Choroid plexus epithelial cell (primary cell): ENCODE results near the gene JPH2.

Experiments used
- DNase-seq: peaks from one replicate; pipeline ENCODE4 v3.0.0-alpha.2; 2010; ENCODE audit warnings: low read depth
- H3K4me3 ChIP-seq: 2 replicates; pipeline ENCODE4 v1.5.1; 2011; ENCODE audit warnings: low read depth, mild to moderate bottlenecking, control low read depth, low read length, moderate library complexity
- CTCF ChIP-seq: conservative IDR thresholded peaks from 2 replicates; pipeline ENCODE4 v1.5.1; 2011; ENCODE audit warnings: low read depth, mild to moderate bottlenecking, control low read depth, inconsistent platforms, low read length, moderate library complexity

The JPH2 gene

DNA sequence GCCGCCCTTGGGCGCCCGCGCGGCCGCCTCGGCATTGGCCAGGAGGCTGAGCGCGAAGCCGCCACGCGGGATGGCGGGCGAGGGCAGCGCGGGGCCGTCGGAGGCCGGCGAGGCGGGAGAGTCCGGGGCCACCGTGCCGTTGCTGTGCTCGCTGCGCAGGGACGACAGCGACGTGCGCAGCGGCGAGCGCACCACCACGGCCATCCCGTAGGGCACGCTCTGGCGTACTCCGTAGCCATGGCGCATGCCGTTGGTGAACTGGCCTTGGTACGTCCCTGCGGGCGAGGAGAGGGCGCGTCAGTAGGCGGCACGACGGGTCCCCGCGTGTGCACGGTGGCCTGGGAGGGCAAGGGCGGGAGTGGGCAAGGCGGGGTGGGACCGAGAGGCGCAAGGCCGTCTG, 26.9 kb downstream of the JPH2 start:
- no peak overlapping the region for H3K4me3 ChIP-seq
- DNase-seq, result no peak
- TF ChIP-seq CTCF, result no peak

GRCh38 chr20:44159711-44160110, 27.3 kb downstream of the JPH2 start:
- no peak for DNase-seq
- H3K4me3 ChIP-seq, result no peak overlapping the region
- TF ChIP-seq CTCF, result no peak

DNA sequence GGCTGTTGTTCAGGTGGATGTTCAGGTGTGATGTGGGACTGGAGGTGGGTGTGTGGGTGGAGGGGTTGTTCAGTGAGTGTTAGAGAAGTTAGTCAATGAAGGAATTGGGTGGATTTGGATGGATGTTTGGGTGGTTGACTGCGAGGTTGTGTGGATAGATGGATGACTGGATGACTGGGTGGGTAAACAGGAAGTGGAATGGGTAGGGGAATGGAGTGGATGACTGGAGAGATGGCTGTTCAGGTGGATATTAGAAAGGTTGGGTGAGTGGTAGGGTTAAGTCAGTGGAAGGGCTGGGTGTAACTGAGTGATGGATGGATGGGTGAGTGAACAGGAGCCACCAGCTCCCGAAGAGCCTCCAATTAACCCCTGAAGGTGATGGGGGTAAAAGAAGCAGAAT, 27.9 kb downstream of the JPH2 start:
- H3K4me3 ChIP-seq, result no peak overlapping the region
- DNase-seq, result no peak
- TF ChIP-seq CTCF, result no peak

GRCh38 chr20:44157061-44157460, 29.9 kb downstream of the JPH2 start:
- no peak for TF ChIP-seq CTCF
- no peak for DNase-seq
- no peak overlapping the region for H3K4me3 ChIP-seq

- TF ChIP-seq CTCF, result no peak
- DNase-seq, result no peak
- no peak overlapping the region for H3K4me3 ChIP-seq
These were observed 32.4 kb downstream of the JPH2 start for GRCh38 chr20:44154521-44155001.

DNA sequence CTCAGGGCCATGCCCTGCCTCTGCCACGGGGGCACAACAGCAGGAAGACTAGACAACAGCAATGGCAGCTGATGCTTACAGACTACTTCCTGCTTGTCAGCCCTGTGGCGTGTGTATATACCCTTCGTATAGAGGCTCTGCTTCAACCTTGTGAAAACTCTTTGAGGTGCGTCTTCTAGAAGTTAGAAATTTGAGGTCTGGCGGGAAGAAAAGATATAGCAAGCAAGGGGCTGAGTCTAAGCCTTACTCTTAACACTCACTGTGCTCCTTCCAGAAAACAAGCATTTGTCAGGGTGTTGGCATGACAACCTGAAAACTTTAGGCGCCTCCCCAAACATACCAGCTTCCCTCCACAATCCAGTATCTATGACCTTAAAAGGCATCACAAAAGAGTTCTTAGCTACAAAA, 33.3 kb downstream of the JPH2 start:
- no peak overlapping the region for H3K4me3 ChIP-seq
- no peak for DNase-seq
- no peak for TF ChIP-seq CTCF

DNA sequence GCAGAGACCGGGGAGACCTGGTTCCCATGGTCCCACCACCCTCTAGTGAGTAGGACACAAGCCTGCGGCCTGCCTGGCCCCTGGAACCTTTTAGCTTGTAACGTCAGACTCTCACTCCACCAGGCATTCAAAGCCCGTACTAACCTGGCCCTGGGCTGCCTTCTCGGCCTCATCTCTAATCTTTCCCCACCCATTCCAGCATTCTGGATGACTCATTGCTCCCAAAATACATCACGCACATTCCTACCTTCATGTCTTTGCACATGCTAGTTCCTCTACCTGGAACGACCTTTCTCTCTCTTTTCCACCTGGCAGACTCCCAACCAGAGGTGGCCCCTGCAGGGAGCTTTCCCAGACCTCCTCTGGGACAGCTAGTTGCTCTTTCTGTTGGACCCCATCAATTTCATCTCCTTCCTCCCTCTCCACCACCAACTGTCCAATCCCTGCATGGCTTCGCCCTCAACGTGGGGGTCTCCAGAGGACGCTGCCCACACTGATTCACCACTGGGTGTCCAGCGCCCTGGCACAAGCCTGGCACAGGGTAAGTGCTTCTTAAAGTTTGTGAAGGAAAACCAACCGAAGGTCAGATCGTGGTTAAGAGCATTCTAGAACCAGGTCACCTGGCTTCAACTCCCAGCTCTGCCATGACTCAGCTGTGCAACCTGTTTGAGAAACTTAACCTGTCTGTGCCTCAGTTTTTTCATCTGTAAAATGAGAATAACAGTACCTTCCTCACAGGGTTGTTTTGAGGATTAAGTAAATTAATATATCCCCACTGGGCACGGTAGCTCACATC, 35.2 kb downstream of the JPH2 start:
- no peak for TF ChIP-seq CTCF
- no peak overlapping the region for H3K4me3 ChIP-seq
- DNase-seq, result no peak
